Stimulated activated CD4-positive, alpha-beta T cell treated with anti-CD3 and anti-CD28 coated beads, Interleukin-1b, Interleukin-23, amount 100 ng/mL, for 48 hours (primary cell): ENCODE data around the gene CATSPER1.
"Not testable (repeated sequence)": the region's sequence is repeated elsewhere in the genome, so short reads cannot be mapped to it uniquely, and the experiment has no call there.

ENCODE experiments used
- DNase-seq: peaks from one replicate; pipeline ENCODE4 v3.0.0-alpha.2; 2020

CATSPER1 gene

DNA sequence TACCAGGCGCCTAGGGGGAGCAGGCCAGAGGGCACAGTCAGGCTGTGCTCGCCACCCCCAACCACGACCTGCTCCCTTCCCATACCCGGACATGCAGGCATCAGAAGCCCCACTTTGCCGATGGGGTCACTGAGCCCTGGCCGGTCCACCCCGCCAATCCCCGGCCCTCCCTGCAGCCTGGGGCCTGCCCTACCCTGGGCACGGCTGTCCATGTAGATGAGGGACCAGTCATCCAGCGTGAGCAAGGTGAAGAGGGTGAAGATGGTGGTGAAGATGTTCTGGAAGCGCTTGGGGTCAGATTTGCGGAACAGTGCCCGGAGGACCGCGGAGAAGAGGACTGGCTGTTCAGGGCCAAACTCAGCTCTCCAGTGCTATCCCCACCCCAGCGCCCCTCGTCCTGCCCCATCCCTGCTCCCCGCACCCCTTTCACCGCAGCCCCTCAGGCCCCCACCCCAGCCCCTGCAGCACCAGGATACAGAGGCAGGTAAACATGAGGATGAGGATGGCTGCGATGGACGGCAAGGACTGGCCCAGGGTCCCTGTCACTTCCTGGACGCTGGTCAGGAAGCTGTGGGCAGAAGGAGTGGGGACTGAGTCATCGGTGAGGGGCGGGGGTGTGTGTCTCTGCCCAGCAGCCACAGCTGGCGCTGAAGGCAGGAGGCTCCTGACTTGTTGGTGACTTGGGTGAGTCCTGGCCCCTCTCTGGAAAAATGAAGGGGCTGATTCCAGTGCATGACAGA lies 5.5 kb downstream of the CATSPER1 start:
- DNase-seq: no peak

DNA sequence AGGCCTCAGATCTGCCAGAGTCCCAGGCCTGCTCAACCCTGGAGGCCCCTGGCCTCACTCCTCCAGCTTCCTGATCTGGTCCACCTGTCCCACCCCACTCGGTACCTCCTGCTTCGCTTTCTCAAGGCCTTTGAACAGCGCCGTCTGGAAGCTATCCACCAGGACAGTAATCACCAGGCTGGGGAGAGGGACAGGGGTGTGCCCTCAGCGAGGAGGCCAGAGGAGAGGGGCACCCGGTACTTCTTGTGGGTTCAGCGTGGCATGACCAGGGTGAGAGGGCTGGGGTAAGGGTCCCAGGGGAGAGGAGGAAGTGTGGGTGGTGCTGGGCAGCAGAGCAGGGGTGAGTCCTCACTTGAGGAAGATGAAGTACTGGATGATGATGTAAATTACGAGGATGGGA lies 6.1 kb downstream of the CATSPER1 start:
- DNase-seq: no peak

DNA sequence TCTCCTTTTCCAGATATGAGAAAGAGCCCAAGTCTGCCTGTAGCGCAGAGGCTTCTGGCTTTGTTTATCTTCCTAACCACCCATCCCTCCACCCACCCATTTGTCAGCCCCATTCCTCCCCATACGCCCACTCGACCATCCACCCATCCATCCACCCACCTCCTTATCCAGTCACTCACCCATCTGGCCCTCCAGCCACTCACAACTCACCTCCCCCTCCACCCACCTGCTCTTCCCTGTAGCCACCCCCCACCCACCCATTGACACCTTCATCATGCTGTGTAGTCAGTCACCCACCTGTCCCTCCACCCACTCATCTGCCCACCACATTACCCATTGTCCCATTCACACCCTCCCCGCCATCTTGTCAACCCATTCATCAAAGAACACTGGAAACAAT lies 9.0 kb downstream of the CATSPER1 start:
- no peak for DNase-seq

DNA sequence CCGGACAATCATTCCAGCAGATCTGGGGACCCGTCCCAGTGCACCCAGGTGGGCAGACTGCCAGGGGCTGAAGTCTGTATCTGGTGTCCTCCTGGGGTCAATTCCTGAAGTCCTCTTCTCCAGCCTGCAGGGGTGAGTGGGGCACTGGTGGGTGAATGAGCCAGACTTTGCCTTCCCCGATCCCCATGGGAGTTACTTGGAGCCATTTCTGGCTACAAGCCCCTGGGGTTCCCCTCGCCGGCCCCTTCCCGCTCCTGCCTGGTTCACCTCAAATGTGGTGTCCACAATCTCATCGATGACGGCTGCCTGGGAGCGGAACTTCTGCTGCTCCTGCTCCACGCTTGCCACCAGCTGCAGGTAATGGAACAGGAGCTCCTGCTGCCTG lies 9.5 kb downstream of the CATSPER1 start:
- no peak for DNase-seq

DNA sequence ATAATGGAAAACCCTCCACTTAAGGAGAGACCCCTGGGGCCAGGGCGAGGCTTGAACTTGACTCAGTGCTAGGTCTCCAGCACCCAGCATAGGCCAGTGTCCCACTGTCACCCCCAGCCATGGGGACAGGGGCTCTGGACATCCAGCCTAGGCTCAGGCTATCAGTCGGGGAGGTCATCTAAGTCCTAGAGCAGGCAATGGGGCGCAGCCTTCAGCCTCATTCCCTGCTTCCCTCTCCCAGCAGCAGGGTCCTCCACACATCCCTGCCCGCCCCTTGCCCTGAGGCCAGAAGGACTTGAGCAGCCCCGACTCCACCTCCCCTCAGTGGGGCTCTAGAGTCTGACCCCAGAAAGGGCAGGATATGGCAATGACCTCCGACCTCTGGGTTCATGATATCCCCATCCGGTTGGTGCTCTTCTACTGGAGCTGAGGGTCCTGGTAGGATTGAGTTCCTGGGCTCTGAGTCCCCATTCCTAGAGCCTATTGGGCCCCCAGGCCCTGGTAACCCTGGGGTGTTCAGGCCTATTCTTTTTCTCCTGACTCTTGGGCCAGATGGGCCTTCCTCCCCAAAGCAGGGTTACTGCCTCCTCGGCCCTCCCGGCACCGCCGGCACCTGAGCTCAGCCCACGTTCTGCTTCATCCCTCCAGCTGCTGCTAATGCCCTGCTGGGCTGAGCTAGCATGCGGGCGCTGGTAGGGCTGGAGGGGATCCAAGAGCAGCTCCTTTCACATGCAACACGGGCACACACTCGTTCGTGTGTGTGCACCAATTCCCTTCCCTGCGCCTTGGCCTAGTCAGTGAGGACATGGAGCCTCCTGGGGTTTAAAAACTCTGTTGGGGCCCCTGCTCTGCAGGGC lies 10.1 kb downstream of the CATSPER1 start:
- no peak for DNase-seq

DNA sequence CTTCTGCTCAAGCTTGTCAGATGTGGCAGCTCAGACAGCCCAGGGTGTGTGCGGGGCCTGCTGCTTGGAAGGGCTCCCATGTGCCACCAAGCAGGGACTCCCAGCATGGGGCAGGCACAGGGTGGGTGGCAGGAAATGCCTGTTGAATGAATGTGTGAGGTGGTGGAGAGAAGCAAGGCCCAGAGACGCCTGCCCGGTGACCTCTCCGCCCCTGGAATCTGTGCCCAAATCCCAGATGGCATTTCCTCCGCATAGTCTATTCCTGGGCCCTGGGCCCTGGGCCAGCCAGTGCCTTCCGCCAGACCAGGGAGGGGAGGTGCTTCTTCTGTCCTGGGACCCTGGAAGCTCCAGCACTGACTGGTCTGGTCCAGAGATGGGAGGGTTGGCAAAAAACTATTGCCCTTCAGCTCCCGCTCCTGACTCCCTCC lies 10.8 kb downstream of the CATSPER1 start:
- no peak for DNase-seq

DNA sequence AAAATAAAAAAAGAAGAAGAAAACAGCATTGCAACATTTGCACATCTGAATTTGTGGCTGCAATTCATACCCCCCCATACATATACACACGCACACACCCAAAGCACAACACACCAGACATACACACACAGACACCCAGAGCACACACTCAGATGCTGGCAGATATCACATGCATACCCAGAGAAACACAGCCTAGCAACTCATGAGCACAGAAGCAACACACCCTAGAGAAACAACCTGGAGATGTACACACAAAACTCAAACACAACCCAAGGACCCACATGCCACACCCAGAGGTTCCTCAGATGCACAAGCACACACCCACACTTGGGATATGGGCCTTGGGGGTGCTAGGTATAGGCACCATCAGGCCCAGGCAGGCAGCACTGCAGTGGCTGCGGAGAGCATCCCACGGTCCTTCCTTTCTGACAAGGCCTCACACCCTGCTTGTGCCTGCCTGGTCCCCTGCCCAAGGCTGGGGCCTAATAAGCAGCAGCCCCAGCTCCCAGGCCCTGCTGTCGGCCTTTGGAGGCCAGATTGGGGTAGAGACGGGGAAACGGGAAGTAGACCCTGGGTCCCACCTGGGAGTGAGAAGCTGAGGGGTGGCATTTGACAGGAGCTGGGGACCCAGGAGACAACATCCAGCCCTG lies 11.3 kb downstream of the CATSPER1 start:
- no peak for DNase-seq

DNA sequence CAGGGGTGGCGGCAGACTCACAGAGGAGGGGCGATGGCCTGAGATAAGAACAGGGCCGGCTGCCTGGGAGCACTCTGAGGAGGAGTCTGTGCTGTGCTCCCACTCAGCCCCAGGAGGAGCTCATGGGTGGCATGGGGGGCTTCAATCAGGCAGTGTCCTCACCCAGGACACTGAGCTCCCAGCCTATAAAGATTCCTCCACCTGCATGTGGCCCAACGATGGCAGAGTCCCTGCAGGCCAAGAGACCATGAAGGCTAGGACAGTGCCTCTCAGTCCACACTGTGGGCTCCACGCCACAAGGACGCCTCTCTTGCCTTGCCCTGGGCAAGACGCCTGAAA lies 12.5 kb downstream of the CATSPER1 start:
- DNase-seq: no peak

DNA sequence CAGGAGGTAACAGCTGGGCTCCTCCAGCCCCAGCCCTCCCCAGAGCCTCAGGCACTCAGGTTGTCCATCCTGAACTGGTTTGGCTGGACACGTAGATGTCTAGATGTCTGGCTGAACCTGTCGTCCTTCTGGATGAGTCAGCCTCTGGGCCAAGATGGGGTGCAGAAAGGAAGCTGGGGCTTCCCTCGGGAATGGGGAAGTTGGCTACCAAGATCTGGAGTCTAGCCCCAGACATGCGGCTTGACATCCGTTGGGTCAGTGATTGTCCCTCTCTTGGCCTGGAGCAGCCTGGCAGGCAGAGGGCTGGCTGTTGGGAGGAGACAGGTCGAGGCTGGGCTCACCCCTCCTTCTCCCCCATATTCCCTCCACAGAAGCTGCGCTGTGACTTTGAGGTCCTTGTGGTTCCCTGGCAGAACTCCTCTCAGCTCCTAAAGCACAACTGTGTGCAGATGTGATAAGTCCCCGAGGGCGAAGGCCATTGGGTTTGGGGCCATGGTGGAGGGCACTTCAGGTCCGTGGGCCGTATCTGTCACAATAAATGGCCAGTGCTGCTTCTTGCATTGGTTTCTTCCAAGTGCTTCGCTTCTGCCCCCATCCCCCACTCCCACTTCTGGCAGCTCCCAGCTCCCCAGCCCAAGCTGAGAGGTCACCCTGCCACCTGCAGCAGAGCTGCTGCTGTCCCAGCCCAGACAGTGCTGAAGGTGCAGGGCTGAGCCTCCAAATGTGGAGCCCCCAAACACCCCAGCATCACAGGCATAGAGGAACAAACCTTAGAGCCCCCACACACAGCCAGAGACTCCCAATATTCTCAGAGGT lies 13.1 kb downstream of the CATSPER1 start:
- no peak for DNase-seq

DNA sequence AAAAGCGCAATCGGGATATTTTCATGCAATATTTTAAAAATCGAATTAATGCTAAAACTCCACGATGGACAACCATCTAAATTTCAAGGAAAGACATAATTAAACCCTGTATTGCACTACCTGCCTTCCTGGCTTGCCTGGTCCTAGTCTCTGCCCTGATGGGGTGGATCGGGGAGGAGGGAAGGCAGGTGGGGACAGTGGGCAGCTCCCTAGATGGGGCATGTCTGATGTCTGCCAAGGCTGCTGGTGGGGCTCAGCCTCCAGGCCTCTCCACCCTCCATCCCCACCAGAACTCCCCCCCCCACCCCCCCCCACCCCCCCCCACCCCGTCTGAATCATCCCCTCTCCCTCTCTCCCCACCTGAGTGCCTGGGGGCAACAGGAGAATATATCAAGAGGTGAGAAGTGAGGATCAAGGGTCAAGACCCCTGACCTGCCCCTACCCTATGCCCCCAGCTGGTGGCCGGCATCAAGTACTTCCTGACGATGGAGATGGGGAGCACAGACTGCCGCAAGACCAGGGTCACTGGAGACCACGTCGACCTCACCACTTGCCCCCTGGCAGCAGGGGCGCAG lies 13.8 kb downstream of the CATSPER1 start:
- no peak for DNase-seq

DNA sequence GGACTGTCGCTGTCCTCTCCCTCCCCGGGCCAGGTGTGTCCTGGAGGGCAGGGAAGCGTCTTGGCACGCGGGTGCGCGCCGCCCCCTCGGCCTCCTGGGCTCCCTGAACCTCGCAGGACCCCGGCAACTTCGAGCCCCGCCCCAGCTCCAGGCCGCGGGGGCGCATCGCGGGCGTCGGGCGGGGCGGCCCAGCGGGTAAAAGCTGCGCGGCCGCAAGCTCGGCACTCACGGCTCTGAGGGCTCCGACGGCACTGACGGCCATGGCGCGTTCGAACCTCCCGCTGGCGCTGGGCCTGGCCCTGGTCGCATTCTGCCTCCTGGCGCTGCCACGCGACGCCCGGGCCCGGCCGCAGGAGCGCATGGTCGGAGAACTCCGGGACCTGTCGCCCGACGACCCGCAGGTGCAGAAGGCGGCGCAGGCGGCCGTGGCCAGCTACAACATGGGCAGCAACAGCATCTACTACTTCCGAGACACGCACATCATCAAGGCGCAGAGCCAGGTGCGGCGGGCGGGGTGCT lies 14.4 kb downstream of the CATSPER1 start, which contains the start of gene CST6:
CST6 (plus strand) TSS at position 224 of the 519 bp plus-strand sequence; CDS start at position 261, 37 bp downstream.
- no peak for DNase-seq

DNA sequence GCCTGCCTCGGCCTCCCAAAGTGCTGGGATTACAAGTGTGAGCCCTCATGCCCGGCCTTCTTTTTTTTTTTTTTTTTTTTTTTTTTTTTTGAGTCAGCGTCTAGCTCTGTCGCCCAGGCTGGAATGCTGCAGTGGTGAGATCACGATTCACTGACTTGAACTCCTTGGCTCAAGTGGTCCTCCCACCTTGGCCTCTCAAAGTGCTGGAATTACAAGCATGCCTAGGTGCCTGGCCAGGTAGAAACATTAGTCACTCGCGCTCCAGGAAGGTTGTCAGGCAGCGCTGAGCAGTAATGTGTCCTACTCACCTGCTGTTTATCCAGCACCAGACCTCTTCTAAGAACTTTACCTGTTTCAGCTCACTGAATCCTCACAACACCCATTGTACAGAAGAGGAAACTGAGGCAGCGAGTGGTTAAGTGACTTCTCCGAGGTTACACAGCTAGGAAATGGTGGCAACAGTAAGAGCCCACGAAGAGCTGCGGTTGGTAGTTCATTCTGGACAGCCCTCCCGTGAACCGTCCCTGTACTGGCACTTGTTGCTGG lies 15.0 kb downstream of the CATSPER1 start:
- DNase-seq: no peak

DNA sequence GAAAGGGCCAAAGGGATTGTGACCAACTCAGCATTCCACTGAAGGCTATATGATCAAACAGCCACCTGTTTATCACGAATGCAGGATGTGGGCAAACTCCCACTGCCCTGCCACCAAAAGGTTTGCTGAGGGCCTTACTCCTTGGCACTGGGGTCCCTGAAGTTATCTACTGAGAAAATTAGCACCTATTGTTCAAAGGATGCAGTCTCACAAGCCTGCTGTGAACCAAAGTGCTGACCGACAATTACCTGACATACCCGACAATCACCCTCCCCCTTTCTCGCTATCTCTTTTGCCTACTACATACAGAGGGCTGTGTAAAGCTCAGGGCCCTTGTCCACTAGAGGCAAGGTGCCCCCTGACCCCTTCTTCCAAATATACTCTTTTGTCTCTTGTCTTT lies 16.2 kb downstream of the CATSPER1 start:
- not testable (repeated sequence) for DNase-seq

DNA sequence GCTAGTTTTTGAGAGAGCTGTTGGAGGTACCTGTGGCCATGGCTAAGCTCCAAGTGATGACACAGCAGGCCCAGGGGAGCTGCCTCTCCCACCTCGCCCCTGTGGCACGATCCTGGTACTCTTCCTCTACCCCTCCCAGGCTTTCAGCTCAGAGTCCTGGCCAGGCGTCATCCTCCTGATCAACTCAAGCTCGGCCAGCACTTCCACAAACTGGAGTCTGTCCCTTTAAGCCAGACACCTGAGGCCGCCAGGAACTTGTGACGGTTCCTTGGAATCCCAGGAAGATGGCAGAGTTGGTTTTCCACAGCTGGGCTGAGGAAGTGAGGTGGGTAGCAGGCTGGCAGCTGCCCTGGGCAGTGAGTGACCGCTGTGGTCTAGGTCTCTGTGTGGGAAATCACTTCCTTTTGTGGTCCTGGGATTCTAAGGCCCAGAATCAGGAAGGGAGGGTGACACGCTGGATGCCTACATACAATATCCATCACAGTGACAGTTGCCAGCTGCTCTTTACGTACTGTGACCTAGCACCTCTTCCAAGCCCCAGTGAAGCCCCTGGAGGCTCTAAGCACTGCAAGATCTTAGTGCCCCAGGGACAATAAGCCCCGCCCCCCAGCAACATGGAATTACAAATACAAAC lies 17.7 kb downstream of the CATSPER1 start:
- no peak for DNase-seq

DNA sequence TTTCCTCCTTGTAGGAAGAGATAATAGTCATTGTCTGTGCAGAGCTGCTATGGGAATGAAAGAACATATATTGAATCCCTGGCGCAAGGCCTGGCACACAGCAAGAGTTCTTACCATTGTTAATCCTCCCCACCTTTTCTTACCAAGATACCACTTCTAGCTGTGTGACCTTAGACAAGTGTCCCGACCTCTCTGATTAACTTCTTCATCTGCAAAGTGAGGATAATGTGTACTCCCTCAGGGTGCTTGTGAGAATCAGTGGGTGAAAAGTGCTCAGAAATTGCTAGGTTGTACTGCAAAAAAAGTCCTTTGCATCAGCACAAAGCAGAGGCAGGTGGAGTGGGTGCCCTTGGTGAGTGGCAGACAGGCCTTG lies 18.2 kb downstream of the CATSPER1 start:
- no peak for DNase-seq

DNA sequence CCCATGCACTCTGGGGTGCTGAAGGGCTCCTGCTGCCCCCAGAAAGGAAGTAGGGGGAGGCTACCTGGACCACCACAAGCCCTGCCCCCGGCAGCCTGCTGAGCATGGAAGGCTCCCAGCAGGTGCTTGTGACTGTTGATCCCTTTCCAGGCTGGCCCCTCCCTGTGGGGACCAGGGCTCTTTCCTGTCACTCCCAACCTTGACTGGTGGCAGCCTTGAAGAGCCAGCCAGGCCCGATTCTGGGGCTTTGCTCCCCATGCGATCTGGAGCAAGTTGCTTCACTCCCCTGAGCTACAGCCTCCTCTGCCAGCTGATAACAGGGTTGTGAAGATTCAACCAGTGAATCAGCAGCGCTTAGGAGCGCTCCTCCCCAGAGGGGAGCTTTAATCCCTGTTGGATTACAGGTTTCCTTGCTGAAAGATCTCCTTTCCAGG lies 19.1 kb downstream of the CATSPER1 start:
- DNase-seq: no peak

DNA sequence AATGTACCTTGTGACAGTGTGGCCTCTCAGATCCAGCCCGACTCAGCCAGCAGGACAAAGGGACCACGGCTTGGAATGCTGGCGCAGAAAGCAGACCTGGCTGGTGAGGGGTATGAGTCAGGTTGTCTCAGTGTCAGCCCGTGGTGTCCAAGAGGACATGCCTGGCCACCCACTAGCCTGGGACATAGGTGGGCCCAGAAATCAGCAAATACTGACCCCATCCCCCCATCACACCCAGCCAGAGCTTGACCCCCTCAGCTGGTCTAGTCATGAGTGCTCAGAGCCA lies 19.4 kb downstream of the CATSPER1 start:
- no peak for DNase-seq

DNA sequence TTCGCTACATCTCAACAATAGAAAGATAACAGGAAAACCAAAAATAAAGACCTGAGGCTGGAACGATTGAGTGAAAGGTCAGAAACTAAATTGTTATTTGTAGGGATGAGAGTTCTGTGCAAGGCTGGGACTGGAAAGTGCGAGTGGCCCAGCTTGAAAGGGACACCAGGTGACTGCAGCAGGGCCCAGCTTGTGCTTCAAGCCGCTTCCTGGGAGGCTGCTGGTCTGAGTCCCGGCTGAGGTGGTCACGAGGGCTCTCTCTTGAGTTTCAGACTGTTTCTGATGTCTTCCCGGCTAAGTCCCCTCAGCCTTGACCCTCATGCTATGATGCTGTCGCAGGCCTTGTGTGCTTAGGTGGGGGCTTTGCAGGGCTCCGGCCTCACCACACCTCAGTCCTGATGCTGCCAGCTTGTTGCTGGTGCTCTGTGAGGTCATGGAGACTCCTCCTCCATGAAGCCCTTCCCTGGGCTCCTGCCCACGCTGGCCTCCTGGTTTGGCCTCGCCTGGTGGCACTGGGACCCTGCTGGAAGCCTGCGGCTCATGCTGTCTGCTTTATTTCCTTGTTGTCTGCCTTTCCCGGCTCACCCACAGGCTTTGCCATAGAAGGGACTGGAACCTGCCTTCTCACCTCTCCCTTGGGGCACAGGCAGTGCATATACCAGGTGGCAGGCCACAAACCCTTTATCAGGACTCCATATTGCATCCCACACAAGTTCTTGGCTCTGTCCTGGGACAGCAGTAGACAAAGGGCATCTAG lies 20.0 kb downstream of the CATSPER1 start:
- no peak for DNase-seq

DNA sequence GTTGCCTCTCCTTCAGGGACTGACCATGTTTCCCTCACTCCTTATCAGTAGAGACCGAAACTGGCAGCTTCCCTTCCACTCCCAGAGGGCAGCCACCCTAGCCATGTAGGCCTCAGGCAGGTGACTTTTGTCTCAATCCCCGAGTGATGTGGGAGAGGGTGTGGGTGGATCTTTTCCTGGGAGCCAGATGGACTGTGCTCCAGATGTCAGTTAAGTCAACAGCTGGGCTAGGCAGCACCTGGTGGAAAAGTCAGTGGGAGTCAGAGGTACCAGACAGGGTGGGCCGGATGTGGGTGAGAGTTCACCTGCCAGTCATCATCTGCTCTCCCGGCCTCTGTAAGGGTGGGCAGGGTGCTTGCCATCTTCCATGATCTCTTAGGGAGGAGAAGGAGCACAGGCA lies 22.1 kb downstream of the CATSPER1 start:
- DNase-seq: no peak

DNA sequence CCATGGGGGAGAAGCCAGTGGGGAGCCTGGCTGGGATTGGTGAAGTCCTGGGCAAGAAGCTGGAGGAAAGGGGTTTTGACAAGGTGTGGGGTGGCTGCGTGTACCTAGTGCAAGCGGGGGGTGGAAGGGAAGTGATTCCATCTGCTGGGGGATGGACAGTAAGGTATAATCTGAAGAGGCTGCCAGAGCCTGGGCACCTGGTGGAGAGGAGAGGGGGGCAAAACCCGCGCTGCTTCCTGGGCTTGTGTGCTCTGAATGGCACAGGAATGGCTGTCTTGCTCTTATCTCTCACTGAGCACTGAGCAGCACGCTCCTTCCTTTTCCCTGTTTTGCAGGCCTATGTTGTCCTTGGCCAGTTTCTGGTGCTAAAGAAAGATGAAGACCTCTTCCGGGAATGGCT lies 23.0 kb downstream of the CATSPER1 start:
- DNase-seq: no peak

DNA sequence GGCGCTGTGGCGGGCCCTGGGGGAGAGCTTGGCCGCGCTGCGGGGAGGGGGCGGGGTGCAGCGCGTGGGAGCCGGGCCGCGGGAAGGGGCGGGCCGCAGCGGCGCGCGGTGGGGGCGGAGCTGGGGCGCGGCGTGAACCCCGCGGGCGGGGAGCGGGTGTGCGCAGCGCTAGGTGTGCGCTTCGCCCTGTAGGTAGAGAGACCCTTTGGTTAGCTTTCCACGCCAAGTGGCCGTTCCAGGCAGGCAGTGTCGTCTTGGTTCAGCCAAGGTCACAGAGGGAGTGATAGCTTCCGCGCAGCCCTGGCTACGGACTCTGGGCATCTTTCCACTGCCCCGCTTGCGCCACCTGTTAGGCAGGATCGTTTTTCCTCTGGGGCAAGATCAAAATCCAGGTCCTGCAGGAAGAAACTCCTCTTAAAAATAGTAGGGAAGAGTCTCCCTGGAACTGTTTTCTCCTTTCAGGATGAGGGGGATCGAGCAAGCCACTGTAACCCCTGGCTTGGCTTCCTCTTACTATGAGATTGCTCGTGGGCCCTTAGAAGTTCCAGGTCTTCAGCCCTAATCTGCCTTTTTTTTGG lies 23.5 kb downstream of the CATSPER1 start:
- no peak for DNase-seq
